GM19043 (cell line): ENCODE measurements around the gene LRIG1.

Source experiments
- ATAC-seq: cut with Tn5 transposase; IDR thresholded peaks from one replicate; pipeline ENCODE4 v1.9.1; 2021; ENCODE audit warnings: low read depth; ENCODE audit not compliant: unreplicated experiment

LRIG1 gene, protein sequence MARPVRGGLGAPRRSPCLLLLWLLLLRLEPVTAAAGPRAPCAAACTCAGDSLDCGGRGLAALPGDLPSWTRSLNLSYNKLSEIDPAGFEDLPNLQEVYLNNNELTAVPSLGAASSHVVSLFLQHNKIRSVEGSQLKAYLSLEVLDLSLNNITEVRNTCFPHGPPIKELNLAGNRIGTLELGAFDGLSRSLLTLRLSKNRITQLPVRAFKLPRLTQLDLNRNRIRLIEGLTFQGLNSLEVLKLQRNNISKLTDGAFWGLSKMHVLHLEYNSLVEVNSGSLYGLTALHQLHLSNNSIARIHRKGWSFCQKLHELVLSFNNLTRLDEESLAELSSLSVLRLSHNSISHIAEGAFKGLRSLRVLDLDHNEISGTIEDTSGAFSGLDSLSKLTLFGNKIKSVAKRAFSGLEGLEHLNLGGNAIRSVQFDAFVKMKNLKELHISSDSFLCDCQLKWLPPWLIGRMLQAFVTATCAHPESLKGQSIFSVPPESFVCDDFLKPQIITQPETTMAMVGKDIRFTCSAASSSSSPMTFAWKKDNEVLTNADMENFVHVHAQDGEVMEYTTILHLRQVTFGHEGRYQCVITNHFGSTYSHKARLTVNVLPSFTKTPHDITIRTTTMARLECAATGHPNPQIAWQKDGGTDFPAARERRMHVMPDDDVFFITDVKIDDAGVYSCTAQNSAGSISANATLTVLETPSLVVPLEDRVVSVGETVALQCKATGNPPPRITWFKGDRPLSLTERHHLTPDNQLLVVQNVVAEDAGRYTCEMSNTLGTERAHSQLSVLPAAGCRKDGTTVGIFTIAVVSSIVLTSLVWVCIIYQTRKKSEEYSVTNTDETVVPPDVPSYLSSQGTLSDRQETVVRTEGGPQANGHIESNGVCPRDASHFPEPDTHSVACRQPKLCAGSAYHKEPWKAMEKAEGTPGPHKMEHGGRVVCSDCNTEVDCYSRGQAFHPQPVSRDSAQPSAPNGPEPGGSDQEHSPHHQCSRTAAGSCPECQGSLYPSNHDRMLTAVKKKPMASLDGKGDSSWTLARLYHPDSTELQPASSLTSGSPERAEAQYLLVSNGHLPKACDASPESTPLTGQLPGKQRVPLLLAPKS

DNA sequence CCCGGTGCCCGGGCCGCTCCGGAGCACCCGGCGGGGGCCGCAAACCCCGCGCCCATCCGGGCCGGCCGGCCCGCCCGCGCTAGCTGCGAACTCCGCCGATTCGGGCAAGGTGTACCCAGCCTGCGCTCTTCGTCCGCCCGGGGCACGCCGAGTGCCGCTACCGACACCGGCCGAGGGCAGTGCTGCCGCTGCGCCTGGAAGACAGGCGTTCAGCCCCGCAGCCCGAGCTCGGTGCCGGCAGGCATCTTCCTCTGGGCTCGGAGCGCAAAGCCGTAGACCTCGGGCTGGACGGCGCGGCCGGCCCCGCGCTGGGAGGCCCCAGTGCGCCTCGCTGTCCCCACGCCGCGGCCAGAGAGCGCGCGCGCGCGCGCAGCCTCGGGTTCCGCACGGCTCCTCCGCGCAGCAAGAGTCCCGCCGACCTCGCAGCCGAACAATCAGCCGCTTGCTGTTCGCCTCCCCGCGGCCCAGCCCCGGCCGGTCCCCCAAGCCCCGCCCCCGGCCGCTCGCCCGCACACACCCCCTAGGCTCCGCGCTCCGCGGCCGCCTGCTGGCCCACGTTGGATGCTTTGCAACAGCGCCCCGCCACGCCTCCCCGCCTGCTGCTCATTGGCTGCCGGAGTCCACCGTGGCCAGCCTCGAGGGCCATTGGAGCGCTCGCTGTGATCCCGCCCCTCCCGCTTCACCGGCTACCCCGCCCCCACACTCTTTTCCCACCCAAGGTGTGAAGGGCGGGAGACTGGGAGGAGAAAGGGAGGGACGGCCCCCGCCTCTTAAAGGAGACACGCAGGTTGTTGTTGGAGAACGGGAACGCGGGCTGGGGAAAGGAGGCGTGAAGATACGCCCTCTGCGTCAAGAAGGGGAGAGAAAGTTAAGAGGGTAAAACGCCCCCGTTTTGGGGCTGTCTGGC is at the start of gene LRIG1:
TSS of gene LRIG1 (minus strand) at position 447 of the 907 bp plus-strand sequence. CDS start 615 bp downstream, outside the sequence.
- peak; percentile 95 for ATAC-seq

DNA sequence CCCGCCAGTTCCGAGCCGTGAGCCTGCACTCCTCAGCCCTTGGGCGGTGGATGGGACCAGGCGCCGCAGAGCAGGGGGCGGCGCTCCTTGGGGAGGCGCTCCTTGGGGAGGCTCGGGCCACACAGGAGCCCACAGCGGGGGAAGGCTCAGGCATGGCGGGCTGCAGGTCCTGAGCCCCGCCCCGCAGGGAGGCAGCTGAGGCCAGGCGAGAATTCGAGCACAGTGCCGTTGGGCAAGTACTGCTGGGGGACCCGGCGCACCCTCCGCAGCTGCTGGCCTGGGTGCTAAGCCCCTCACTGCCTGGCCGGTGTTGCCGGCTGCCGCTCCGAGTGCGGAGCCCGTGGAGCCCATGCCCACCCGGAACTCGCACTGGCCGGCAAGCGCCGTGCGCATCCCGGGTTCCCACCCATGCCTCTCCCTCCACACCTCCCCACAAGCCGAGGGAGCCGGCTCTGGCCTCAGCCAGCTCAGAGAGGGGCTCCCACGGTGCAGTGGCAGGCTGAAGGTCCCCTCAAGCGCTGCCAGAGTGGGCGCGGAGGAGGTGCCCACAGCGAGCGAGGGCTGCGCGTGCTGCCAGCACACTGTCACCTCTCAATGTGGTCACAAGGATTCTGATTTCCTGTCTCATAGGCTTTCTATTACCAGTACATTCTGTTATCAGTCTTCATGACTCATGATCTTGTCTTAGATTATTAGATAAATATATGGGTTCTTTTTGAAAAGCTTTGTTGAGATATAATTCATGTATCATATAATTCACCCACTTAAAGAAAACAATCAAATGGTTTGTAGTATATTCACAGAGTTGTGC is 44.0 kb upstream of the LRIG1 start:
- ATAC-seq, result no peak

DNA sequence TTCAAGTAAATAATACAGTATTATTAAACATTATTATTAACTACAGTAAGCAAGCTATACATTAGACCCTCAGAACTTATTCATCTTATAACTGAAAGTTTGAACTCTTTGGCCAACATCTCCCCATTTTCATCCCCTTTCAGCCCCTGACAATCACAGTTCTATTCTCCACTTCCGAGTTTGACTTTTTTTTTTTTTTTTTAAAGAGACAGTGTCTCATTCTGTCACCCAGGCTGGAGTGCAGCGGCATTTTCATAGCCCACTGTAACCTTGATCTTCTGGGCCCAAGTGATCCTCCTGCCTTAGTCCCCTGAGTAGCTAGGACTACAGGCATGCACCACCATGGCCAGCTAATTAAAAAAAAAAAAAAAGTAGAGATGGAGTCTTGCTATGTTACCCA is 41.3 kb upstream of the LRIG1 start:
- ATAC-seq, result no peak

DNA sequence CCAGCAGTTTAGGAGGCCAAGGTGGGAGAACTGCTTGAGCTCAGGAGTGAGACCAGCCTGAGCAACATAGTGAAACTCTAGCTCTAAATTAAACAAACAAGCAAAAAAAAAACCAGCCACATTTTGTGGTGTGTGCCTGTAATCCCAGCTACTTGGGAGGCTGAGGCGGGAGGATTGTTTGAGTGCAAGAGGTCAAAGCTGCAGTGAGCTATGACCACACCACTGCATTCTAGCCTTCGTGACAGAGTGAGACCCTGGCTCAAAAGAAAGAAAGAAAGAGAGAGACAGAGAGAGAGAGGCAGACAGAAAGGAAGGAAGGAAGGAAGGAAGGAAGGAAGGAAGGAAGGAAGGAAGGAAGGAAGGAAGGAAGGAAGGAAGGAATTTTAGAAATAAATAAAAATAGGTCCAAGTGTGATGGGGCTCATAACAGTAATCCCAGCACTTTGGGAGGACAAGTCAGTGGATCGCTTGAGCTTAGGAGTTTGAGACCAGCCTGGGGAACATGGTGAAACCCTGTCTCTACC is 38.7 kb upstream of the LRIG1 start:
- no peak for ATAC-seq

DNA sequence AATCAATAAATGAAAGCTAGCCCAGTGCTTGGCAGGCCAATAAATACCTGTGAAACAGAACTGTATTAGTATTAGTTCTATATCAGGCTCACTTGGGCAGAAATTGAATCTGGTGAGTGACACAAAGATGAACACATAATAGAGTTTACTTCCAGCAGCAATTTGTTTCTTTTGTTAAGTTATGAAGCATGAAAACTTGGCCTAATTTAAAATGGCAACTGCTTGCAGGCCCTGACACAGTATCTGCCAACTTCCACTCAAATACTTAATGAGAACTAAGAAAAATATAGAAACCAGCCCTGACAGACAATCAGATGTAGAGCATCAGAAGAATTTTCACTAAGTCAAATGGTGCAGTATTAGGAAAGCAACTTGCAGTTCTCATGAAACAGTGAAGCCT is 37.6 kb upstream of the LRIG1 start:
- ATAC-seq, result no peak

DNA sequence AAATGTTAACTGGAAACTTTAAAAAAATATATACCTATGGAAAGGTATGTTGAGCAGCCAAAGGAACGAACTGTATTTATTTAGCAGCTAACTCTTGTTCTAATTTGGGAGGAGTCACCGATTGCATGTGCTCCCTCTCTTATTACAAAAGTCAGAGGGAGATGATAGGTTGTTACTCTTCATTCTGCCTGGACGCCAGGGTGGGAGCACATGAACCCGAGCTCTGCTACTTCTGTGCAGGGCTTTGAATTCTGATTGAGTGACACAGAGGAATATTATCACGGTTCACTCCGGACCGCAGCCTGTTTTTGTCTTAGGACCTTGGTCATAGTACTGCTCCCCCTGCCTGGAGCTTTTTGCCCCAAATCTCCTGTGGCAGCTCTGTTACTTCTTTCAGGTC is 36.9 kb upstream of the LRIG1 start:
- ATAC-seq, result no peak

DNA sequence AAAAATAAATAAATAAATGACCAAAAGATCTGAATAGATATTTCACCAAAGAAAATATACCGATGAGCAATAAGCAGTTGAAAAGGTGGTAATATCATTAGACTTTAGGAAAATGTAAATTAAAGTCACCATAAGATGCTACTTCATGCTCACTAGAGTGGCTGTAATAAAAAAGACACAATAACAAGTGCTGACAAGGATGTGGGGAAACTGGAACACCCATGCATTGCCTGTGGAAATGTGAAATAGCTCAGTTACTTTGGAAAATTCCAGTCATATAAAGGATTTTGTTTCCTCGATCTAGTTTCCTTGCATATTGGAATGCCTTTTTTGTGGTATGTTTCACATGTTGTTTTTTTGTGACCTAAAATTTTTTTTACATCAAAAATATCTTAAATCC is 36.0 kb upstream of the LRIG1 start:
- no peak for ATAC-seq

DNA sequence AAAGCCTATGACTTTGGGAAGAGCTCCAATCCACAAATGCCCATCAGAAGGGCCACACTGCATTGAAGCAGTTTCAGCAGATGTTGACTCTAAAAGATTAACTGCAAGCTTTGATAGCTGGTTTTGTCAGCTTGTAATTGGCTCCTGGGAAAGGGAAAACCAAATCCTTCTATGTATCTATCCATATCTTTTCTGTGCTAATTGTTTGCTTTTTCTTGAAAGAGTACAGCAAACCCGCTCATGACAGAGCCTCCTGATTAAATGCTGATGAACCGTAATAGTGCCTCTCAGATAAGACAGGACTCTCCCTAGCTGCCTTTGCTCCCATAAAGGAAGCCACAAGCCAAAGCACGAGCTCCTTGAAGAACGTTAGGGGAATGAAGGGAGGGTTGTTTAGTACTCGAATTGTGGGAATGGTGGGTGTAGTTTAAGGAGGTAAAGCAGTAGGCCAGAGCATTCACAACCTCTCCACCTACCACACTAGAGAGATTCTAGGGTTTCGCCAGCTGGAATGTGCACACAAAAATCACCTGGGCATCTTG is 33.6 kb upstream of the LRIG1 start:
- ATAC-seq, result no peak

DNA sequence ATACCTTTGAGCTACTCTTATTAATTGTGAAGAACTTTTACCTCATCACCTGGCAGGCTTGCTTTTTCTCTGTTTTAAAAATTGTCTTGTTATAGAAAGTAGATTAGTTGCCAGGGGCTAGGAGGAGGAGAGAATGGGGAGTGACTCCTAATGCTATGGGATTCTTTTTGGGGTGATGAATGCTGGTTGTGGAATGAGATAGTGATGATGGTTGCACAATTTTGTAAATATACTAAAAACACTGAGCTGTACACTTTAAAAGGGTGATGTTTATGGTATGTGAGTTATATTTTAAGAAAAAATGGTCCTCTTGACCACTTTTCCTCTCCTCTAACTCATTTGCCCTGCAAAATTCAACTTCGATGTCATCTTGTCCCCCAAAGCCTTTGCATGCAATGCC is 31.8 kb upstream of the LRIG1 start:
- ATAC-seq, result no peak

DNA sequence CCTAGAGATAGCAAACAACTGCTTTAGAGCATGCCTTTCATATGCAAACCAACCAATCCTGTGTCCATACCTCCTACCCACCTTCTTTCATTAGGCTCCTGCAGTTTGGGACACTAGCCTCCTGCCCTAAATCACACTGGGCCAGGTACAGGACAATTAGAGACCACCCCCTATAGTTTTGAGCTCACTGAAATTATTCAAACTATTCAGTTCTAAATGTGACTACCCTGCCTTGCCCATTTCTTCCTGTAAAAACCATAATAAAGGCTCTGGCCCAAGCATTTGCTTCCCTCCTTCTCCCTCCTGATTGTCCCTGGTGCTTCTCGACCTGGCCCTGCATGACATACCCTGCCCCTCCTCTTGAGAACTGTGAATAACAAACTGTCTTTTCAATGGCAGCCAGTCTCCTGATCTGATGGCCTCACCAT is 31.4 kb upstream of the LRIG1 start:
- no peak for ATAC-seq

DNA sequence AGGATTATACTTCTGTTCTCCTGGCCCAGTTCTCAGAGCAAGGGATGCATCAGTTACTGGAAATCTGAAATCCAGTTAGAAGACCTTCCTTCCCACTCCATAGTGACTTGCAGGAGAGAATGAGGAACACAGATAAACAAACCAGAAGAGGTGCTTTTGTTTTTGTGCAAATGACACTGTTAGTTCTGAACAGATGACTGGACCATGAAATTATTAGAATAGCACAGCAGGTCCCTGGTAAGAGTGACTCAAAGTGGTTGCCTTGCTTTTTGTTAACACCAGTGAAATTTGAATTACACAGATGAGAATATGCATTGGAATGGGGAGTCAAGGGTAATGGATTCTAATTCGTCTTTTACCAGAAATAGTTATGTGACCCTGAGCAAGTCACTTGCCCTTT is 30.4 kb upstream of the LRIG1 start:
- no peak for ATAC-seq

DNA sequence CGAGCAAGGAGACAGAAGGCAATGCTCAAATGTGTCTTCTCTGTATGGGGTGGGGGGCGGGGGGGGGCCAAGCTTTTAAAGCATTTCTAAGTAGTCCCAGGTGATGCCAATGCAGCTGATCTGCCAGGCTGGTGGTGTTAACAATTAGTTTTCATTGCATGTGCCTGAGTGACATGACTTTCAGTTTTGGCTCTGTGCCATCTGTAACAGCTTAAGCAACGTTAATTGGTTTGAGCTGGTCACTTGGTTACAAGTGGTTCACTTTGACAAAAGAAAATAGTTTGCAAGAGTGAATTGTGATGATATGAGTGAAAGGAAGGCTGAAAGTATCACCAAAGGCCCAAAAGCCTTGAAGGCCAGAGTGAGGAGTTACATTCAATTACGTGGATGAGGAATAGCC is 26.4 kb upstream of the LRIG1 start:
- ATAC-seq, result no peak

DNA sequence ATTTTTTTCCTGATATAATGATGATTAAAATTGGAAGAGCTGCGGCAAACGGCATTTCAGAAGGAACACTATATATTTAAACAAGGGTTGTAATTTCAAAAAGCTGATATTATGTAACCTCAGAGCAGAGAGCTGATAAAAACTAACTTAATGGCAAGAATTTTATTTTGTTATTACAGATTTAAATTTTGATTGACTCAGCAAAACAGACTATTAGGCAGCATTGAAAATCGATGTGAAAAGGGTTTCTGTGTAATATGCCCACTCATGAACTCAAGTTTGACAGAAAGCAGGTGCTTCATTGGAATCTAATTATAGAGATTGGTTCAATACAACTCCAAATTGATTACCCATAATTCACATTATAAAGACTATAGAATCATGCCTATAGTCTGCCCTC is 24.9 kb upstream of the LRIG1 start:
- no peak for ATAC-seq

DNA sequence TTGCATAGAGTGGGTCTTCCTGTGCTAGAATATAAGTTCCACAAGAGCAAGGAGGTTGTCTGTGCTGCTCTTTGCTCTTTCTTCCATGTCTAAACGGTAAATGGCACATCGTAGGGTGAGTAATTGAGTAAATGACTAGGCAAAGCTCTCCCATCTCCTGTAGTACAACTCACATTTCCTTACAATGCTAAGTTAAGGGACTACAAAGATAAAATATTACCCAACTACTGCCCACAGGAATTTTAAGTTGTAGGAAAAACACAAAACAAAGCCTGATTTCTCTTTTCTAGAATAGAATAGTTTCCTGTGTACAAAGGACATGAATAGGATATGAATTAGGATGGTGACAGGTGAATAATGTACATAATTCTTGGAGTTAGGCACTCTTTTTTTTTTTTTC is 19.9 kb upstream of the LRIG1 start:
- ATAC-seq, result no peak

DNA sequence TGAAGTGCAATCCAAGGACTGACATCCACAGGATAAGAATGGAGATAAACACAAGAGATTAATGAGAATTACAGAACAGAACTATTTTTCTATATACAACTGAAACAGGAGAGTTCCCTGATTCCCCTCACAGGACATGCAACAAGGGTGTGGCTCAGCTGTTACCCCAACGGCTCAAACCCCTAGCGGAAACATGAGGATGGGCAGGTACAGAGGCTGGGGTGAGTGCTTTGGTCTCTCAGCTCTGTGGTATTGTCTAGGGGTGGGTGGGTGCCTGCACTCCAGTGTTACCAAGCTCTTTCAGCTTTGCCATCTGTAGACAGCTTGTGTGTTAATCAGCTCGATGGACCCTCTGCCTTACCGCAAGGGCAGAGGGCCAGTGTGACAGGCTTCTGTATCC is 17.8 kb upstream of the LRIG1 start:
- no peak for ATAC-seq

DNA sequence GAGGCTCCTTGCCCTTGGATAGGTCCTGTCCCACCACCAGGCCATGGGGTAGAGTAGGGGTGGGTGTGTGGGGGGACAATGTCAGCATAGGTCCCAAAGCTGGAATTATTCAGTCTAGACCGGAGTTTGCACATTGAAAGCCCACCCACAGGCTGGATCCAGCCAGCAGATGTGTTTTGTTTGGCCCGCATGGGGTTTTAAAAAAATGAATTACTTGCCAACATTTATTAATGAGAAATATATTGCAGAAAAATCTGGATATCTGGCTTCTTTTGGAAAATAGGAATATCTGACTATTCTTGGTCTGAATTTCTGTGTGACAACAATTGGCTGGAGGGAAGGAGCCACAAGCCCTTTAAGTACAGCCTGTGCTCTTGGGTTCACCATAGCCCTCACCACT is 17.3 kb upstream of the LRIG1 start:
- no peak for ATAC-seq

DNA sequence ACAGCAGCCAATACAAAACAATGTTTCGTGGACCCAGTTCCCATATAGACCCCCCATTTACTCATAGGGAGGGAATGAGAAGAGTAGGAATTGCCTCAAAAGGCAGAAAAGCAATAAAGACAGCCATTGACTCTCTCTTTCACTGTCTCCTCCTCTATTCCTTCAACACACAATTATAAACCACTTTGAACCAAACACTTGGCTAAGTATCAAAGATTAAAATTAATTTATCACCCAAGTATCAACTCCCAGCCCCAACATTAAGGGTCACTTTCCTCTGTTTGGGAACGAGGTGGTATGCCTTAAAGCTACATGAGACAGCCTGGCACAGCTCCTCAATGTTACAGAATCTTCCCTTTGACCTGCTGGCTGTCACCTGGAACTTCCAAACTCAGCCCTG is 16.4 kb upstream of the LRIG1 start:
- ATAC-seq, result no peak

DNA sequence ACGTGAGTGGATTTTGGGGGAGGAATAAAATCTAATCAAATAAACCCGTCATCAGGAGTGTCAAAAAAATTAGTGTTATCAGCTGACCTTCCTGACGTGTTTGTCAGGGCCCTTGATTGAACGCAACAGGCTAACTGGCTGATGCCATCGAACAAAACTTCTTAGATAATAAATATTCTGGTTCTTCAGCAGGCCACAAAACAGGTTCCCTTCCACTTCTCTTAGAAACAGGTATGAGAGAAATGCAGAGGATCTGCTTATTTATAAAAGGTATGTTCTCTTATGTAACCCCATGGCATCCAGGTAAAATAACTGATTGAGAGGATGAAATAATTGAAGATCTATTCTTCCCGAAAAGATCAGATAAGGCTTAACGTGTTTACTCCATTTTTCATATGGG is 7.6 kb upstream of the LRIG1 start:
- no peak for ATAC-seq
